ENCODE measurements around the gene RHBDL2.
A peak's percentile ranks its signal among the peaks of the same experiment; 100 is the strongest.
"Not testable (repeated sequence)": the region's sequence is repeated elsewhere in the genome, so short reads cannot be mapped to it uniquely, and the experiment has no call there.

The RHBDL2 gene

GRCh38 chr1:38932571-38932970 lies 9.1 kb downstream of the RHBDL2 start:
- no peak for FAIRE-seq

GRCh38 chr1:38929476-38929875 lies 12.2 kb downstream of the RHBDL2 start:
- FAIRE-seq (no peak), DNase-seq (ENCODE audit: low spot score) (no peak)

More at GRCh38 chr1:38932571-38932970, 9.1 kb downstream of the RHBDL2 start:
- DNase-seq (ENCODE audit: low spot score): no peak

- DNase-seq (ENCODE audit: low spot score) (no peak), FAIRE-seq (no peak)
Measured at GRCh38 chr1:38929054-38929453, 12.6 kb downstream of the RHBDL2 start.

GRCh38 chr1:38926091-38926490 lies 15.5 kb downstream of the RHBDL2 start:
- DNase-seq (ENCODE audit: low spot score) (no peak), FAIRE-seq (no peak)

- DNase-seq (ENCODE audit: low spot score) (no peak), FAIRE-seq (no peak)
Measured at GRCh38 chr1:38925391-38925790, 16.2 kb downstream of the RHBDL2 start.

GRCh38 chr1:38923607-38924006 lies 18.0 kb downstream of the RHBDL2 start:
- FAIRE-seq: no peak
- no peak for DNase-seq (ENCODE audit: low spot score)

DNA sequence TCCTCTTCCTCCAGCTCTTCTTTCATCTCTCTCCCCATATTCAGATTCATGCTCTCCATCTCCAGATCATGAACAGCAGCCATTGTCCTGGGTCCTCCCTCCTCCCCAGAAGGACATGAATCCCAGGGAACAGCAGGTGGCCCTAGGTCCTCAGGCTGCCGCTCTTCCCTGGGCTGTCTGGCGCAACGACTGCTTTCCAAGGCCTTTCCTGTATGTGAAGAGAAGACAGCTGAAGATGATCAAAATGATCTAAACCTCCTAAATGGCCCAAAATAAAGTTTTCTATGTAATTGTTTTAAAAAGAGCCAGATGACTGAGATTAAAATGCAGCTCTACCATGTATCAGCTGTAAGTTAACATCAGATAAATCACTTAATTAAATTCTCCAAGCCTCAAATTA lies 22.5 kb downstream of the RHBDL2 start:
- FAIRE-seq: no peak
- DNase-seq (ENCODE audit: low spot score): no peak

GRCh38 chr1:38918568-38918967 lies 23.1 kb downstream of the RHBDL2 start:
- FAIRE-seq (no peak), DNase-seq (ENCODE audit: low spot score) (no peak)

GRCh38 chr1:38917772-38918171 lies 23.9 kb downstream of the RHBDL2 start:
- no peak for DNase-seq (ENCODE audit: low spot score)
- no peak for FAIRE-seq

DNA sequence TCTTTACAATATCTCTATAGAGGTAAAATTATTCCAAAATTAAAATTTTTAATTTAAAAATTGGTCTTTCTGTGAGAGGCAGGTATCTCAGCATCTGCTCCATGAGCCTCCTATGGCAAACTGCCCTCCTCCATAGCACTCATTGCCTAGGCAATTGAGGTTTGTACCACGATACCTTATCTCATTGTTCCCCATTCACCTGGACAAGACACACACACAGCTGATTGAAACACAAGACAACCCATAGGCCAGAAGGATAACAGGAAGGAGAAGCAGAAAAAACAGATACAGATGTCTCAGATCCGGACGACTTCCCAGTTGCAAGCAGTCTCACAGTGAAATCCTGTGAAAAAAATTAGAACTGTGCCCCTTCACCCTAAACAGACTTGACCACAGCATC lies 24.3 kb downstream of the RHBDL2 start:
- no peak for FAIRE-seq
- DNase-seq (ENCODE audit: low spot score): no peak

DNA sequence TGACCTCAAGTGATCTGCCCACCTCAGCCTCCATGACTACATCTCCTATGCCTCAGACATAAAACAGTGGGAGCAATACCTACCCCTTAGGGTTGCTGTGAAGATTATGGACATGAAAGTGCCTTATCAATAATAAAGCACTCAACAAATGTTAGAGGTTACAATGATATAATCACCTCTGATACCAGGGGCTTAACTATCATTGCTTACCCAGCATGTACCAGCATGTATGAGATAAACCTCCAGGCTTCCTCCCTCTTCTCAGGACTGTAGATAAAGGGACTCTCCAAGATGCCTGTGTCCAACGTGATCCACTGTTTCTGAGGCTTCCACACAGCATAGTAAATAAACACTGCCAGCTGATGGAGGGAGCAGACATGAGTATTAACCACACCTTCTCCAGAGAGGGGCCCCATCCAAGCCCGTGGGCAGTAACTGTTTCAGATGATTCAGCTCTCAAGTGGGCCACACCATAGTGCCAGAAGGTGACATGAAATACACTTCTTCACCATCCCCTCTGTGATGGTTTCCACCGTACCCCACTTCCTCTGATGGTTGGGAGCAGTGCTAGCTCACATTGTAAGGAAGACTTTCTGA lies 26.2 kb downstream of the RHBDL2 start:
- no peak for DNase-seq (ENCODE audit: low spot score)
- FAIRE-seq: peak; percentile 23

- not testable (repeated sequence) for DNase-seq (ENCODE audit: low spot score); FAIRE-seq
Measured at GRCh38 chr1:38914908-38915307, 26.7 kb downstream of the RHBDL2 start.

GRCh38 chr1:38908821-38909220 lies 32.8 kb downstream of the RHBDL2 start:
- DNase-seq (ENCODE audit: low spot score): no peak
- no peak for FAIRE-seq

DNA sequence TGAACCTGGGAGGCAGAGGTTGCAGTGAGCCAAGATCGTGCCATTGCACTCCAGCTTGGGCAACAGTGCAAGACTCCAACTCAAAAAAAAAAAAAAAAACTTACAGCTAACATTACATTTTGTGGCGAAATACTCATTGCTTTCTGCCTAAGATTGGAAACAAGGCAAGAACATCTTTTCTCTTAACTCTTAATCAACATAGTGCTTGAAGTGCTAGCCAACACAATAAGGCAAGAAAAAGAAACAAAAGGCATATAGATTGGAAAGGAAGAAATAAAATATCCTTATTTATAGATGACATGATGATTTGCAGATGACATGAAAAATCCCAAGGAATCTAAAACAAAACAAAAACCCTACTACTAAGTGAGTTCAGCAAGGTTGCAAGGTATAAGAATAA lies 35.6 kb downstream of the RHBDL2 start:
- DNase-seq (ENCODE audit: low spot score): no peak
- FAIRE-seq: no peak

- DNase-seq (ENCODE audit: low spot score): no peak
- FAIRE-seq: no peak
Measured at GRCh38 chr1:38899560-38899959, 42.1 kb downstream of the RHBDL2 start.

DNA sequence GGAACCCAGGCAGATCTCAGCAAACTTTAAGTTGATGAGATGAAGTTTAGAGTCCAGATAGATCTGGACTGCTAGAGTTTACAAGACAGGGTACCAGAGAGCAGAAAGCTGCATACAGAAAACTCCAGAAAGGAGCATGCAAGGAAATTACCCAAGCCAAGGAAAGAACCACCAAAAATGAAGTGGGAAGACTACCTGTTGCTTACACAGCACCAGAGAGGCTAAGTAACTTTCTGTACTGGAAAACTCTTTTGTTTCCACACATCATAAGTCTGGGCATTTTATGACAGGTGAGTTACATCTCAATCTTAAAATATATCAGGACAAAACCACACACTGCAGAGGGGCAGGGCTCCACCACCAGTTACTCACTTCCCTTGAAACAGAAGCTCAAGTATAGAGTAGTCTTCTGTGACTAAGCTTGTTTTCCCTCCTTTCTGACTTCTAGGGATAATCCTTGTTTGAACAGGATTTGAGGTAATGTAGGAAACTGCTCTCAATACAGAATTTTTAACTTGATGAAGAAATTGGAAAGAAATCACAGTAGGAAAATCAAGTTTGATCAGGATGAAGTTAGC lies 42.9 kb downstream of the RHBDL2 start:
- FAIRE-seq (no peak), DNase-seq (ENCODE audit: low spot score) (no peak)

GRCh38 chr1:38896169-38896568 lies 45.5 kb downstream of the RHBDL2 start:
- FAIRE-seq: no peak
- DNase-seq (ENCODE audit: low spot score): no peak

DNA sequence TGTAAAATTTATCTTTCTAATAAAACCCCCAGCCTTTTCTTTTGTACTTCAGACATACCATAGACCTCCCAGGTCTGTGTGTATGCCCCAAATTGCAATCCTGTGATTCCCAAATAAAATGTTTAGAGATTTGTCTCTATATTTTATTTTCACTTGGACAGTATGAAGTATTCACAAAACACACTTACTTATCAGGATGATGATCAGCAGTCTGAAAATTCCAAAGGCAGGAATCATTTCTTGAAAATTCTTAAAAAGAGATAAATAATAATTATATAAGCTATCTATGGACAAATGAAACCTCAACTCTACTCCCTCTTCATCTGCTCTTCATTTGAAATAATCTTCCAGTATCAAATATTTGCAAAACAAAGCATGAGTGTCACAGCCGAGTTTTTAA lies 48.7 kb downstream of the RHBDL2 start:
- DNase-seq (ENCODE audit: low spot score) (no peak), FAIRE-seq (no peak)

GRCh38 chr1:38891753-38892152 lies 49.9 kb downstream of the RHBDL2 start:
- FAIRE-seq (no peak), DNase-seq (ENCODE audit: low spot score) (peak; percentile 19)

- no peak for FAIRE-seq
- no peak for DNase-seq (ENCODE audit: low spot score)
Measured at GRCh38 chr1:38889589-38889988, 52.0 kb downstream of the RHBDL2 start.

DNA sequence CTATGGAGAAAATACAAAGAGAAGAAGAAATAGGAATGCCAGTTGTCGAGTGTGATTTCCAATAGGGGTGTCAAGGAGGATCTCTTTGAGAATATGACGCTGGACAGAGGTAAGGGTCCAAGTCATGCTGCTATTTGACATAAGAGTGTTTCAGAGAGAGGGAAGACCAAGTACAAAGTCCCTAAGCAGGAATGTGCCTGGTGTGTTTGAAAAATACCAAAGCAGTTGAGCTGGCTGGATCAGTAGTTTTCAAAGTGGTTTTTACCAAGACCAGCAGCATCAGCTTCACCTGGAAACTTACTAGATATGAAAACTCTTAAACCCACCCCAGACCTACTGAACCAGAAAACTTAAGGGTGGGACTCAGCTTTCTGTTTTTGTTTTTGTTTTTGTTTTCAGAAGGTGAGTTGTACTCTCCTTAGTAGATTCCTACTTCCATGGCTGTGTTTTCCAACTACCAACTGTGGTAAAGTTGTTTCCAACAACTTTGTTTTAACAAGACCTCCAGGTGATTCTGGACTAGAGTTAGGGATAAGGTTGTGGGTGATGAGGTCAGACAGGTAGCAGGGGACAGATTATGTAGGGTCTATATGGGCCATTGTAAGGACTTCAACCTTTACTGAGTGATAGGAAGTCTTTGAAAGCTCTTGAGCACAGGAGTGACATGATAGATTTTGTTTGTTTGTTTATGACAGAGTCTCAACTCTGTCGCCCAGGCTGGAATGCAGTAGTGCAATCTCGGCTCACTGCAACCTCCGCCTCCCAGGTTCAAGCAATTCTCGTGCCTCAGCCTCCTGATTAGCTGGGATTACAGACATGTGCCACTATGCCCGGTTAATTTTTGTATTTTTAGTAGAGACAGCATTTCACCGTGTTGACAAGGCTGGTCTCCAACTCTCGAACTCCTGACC lies 53.0 kb downstream of the RHBDL2 start:
- DNase-seq (ENCODE audit: low spot score) (no peak), FAIRE-seq (no peak)

GRCh38 chr1:38885092-38885491 lies 56.5 kb downstream of the RHBDL2 start:
- FAIRE-seq (no peak), DNase-seq (ENCODE audit: low spot score) (no peak)

DNA sequence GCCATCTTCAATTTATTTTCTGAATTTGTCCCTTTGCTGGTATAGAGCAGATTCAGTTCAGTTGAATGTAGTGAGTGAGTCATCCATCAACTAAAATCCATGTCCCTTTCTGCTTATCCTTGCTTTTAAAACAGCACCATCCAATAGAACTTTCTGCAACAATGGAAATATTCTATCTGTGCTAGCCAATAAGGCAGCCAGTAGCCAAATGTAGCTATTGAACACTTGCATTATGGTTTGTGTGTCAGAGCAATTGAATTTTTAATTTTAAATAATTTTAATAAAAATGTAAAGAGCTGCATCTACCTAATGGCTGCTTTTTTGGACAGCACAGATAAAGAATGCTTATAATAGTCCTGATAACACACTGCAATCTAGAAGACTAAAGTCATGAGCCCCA lies 60.1 kb downstream of the RHBDL2 start, which contains the start of gene GJA9:
Gene GJA9, minus strand, starts transcription at position 101 of the 400 bp plus-strand sequence. CDS start 5,489 bp downstream, outside the sequence.
- no peak for DNase-seq (ENCODE audit: low spot score)
- FAIRE-seq: no peak

All from urothelium cell line (cell line).